Activated naive CD4-positive, alpha-beta T cell treated with anti-CD3 and anti-CD28 coated beads, Interleukin-2, amount 10 ng/mL, durations not matched to agents 5 hours and 36 hours (primary cell): ENCODE data around the gene MS4A4E. TPM values are rescaled to one million over a fixed set of nuclear protein-coding genes. Genes with fewer than 3 reads are reported as not detected.

ENCODE experiments used
- microRNA-seq: library from miRNA; unstranded; fragments of <30 nt; microRNA quantifications from one replicate; pipeline ENCODE4 v1.2.0, GENCODE V29; 2022; ENCODE audit warnings: borderline microRNAs expressed, borderline replicate concordance
- total RNA-seq, 2 experiments: library from RNA; stranded (reverse); gene quantifications; one replicate each; pipeline ENCODE4 v1.2.3, GENCODE V29; 2021

Gene MS4A4E
- not detected for total RNA-seq

DNA sequence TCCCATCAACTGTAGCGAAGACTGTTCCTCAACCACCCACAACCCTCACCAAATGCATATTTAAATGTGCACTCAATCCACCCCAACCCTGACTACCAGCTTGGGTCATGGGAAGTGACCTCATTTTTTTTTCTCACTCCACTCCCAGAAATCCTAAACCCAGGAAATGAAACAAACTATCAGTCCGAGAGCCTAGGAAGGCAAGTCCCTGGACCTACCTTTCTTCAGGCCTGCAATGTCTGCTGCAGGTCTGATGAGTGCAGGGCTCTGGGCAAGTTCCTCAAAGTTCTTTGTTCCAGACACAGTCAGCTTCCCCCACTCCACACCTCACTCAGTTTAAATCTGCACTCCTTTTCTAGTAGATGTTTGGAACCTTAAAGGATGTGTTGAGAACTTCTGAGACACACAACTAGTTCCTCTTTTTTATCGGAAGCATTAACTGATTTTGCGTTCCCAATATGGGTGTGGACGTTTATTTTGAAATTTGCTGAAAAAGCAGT lies at the start of gene MS4A4E:
TSS of gene MS4A4E (minus strand) at position 398 of the 500 bp plus-strand sequence. CDS start 13,082 bp downstream, outside the sequence.

GRCh38 chr11:60280412-60280811 lies 37.5 kb upstream of the MS4A4E start, which contains the start of gene MS4A4A:
TSS of gene MS4A4A (plus strand) at chr11:60280666. CDS start at chr11:60280676, 10 bp downstream.

DNA sequence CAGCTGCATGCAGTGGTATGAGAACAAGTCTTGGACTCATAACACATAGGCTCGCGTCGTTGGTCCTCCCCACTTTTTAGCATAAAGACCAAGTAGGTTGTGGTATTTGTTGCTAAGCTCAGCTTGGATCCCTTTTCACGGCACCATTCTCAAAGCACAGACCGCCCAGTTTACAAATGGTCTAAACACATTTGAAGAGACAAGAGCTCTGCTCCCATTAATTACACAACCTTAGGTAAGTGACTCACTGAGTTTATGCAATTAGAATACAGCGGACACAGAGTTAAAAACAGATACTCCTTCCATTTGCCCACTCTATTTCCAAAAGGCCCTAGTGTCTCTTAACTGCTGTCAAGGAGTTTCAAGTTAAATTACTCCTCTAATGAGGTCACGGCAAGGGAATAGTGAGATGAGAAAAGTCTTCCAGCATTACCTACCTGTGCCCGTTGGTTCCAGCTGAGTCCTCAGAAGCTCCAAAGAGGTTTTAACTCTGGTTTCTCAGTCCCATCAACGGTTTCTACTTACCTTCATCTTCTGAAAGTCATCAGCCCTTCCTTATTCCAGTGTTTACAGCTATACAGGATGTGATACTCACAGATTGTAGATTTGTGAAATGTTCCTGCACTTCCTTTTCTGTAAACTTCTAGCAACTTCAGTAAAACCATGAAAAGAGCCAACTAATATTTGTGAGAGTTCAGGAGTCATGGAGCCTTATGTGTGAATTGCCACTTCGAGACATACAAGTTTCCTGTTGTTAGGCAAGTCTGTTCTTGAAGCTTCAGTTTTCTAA lies 60.2 kb downstream of the MS4A4E start, which contains the start of gene MS4A6A:
TSS of gene MS4A6A (minus strand) at position 543 of the 790 bp plus-strand sequence. CDS start 1,356 bp downstream, outside the sequence.

Small RNAs within 50 kb of the gene (microRNA-seq; reads per million reads assigned to microRNA genes)
- not detected for gene MIR6503

Other genes with a start within 250 kb of the MS4A4E start
- not detected for gene OOSP4B, start 226.0 kb downstream of the MS4A4E start, total RNA-seq
- not detected for gene OOSP2, start 202.7 kb downstream of the MS4A4E start, total RNA-seq
- gene MS4A3, start 186.5 kb downstream of the MS4A4E start, total RNA-seq: not detected
- not detected for gene MS4A2, start 154.5 kb downstream of the MS4A4E start, total RNA-seq
- gene MS4A6A, start 60.1 kb downstream of the MS4A4E start, total RNA-seq: not detected
- not detected for gene MS4A4A, start 37.5 kb upstream of the MS4A4E start, total RNA-seq
- not detected for gene MS4A6E, start 84.1 kb upstream of the MS4A4E start, total RNA-seq
- gene MS4A7, start 135.4 kb upstream of the MS4A4E start, total RNA-seq: not detected
- not detected for gene MS4A14, start 153.3 kb upstream of the MS4A4E start, total RNA-seq
- gene MS4A5, start 186.4 kb upstream of the MS4A4E start, total RNA-seq: not detected
- gene MS4A1, start 212.7 kb upstream of the MS4A4E start, total RNA-seq: 1 to 10 TPM in 1 of 2 experiments, under 1 TPM in 1; 0.41 to 1.0 TPM
- gene MS4A12, start 249.6 kb upstream of the MS4A4E start, total RNA-seq: not detected